ENCODE results near the gene RBBP6. TPM values are rescaled to one million over a fixed set of nuclear protein-coding genes. Genes with fewer than 3 reads are reported as not detected.

The RBBP6 gene, protein sequence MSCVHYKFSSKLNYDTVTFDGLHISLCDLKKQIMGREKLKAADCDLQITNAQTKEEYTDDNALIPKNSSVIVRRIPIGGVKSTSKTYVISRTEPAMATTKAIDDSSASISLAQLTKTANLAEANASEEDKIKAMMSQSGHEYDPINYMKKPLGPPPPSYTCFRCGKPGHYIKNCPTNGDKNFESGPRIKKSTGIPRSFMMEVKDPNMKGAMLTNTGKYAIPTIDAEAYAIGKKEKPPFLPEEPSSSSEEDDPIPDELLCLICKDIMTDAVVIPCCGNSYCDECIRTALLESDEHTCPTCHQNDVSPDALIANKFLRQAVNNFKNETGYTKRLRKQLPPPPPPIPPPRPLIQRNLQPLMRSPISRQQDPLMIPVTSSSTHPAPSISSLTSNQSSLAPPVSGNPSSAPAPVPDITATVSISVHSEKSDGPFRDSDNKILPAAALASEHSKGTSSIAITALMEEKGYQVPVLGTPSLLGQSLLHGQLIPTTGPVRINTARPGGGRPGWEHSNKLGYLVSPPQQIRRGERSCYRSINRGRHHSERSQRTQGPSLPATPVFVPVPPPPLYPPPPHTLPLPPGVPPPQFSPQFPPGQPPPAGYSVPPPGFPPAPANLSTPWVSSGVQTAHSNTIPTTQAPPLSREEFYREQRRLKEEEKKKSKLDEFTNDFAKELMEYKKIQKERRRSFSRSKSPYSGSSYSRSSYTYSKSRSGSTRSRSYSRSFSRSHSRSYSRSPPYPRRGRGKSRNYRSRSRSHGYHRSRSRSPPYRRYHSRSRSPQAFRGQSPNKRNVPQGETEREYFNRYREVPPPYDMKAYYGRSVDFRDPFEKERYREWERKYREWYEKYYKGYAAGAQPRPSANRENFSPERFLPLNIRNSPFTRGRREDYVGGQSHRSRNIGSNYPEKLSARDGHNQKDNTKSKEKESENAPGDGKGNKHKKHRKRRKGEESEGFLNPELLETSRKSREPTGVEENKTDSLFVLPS (N-terminal part only)
- 73.3 and 81.0 TPM in 2 replicates for total RNA-seq (ENCODE audit: low replicate concordance)

DNA sequence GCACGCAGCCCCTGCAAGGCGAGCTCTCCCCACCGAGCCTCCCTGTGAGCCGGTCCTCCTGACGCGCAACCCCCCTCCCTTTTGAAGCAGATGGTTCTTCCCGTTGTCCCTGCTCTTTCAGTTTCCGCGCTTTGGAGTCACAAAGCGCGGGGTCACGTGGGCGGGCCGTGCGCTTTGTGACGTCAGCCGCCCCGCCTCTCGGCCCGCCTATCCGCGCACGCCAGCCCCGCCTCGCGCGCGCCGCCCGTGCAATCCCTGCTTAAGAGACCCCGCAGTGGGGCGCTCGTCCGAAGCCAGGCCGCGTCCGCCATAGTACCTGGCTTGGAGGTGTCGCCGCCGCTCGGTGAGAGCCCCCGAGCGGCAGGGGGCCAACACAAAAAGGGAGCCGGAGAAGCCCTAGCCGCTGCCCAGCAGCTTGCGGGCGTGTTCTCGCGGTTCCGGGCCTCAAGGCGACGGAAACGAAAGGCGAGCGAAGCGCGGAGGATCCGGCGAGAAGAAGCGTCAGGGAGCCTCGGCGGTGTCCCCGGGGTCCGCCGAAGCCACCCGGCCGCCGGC lies at the start of gene RBBP6:
Gene RBBP6 (plus strand): TSS at position 272 of the 555 bp plus-strand sequence. CDS start 1,061 bp downstream, outside the sequence.
- Histone ChIP-seq H3K4me1 (peaks cover 20% of the 10 kb centered on the region), H3K4me3 (peak within 1 kb of the TSS; percentile 90), H3K36me3 (no peaks in the 10 kb centered on the region), H3K79me2 (ENCODE audit: low read depth) (peaks cover 49% of the 10 kb centered on the region), H3K9me3 (ENCODE audit: low read depth) (no peaks in the 10 kb centered on the region), H3K4me2 (peak within 1 kb of the TSS; percentile 87), H3K9ac (peak within 1 kb of the TSS; percentile 97), H4K20me1 (ENCODE audit: low read depth) (peaks cover 43% of the 10 kb centered on the region), H2AFZ (replicated peaks) (peak within 1 kb of the TSS; percentile 93), H3K27ac (peak within 1 kb of the TSS; percentile 99), H3F3A (ENCODE audit: low read depth) (peaks cover 7% of the 10 kb centered on the region), H3K27me3 (no peaks in the 10 kb centered on the region)
- DNase-seq (ENCODE audit: low spot score): peak; percentile 99
- H3K9me3 Mint-ChIP-seq: no peaks in the 10 kb centered on the region
- peak within 1 kb of the TSS; percentile 100 for H3K27ac Mint-ChIP-seq
- peak within 1 kb of the TSS; percentile 100 for H3K4me3 Mint-ChIP-seq
- H3K27me3 Mint-ChIP-seq (ENCODE audit: insufficient read depth, low read depth): peaks cover 6% of the 10 kb centered on the region
- TF ChIP-seq EZH2 (IDR thresholded peaks at IDR 0.05): no peak
- TF ChIP-seq EZH2phosphoT487 (IDR thresholded peaks at IDR 0.05): no peak
- TF ChIP-seq, protein P1, sequence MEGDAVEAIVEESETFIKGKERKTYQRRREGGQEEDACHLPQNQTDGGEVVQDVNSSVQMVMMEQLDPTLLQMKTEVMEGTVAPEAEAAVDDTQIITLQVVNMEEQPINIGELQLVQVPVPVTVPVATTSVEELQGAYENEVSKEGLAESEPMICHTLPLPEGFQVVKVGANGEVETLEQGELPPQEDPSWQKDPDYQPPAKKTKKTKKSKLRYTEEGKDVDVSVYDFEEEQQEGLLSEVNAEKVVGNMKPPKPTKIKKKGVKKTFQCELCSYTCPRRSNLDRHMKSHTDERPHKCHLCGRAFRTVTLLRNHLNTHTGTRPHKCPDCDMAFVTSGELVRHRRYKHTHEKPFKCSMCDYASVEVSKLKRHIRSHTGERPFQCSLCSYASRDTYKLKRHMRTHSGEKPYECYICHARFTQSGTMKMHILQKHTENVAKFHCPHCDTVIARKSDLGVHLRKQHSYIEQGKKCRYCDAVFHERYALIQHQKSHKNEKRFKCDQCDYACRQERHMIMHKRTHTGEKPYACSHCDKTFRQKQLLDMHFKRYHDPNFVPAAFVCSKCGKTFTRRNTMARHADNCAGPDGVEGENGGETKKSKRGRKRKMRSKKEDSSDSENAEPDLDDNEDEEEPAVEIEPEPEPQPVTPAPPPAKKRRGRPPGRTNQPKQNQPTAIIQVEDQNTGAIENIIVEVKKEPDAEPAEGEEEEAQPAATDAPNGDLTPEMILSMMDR (IDR thresholded peaks at IDR 0.05): peak; percentile 48
- H3K36me3 Mint-ChIP-seq: peaks cover 8% of the 10 kb centered on the region
- peaks cover 22% of the 10 kb centered on the region for H3K4me1 Mint-ChIP-seq

DNA sequence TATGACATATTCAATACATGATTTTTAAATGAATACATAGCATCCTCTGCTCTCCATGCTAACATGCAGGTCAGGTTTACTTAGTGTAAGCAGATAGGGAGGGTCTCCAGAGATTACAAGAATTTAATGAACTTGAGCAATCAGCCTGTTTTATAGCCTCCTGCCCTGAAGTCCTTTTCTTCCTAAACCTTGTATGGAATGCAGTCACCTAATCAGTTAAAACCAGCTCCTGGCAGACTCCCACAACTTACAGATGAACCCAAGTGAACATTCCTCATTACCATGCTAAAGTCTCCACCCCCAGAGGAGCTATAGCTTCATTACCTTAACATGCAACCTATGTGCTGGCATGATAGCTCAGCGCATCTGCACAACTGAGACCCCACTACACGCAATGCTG lies 48.5 kb upstream of the RBBP6 start:
- H3K4me1 ChIP-seq: no peaks in the 10 kb centered on the region
- no peak overlapping the region for H3K27ac ChIP-seq
- peaks cover 14% of the 10 kb centered on the region for H3K9me3 Mint-ChIP-seq
- H3K4me3 Mint-ChIP-seq: no peak overlapping the region
- peaks cover 63% of the 10 kb centered on the region for H3K27me3 ChIP-seq
- H3K4me2 ChIP-seq: no peak overlapping the region
- H3K4me1 Mint-ChIP-seq: peaks cover 3% of the 10 kb centered on the region
- H3K79me2 ChIP-seq (ENCODE audit: low read depth): no peaks in the 10 kb centered on the region
- no peak for DNase-seq (ENCODE audit: low spot score)
- H3F3A ChIP-seq (ENCODE audit: low read depth): no peaks in the 10 kb centered on the region
- H3K4me3 ChIP-seq: no peak overlapping the region
- no peaks in the 10 kb centered on the region for H3K9me3 ChIP-seq (ENCODE audit: low read depth)
- H3K27ac Mint-ChIP-seq: no peak overlapping the region
- peaks cover 2% of the 10 kb centered on the region for H3K36me3 Mint-ChIP-seq
- TF ChIP-seq EZH2phosphoT487 (IDR thresholded peaks at IDR 0.05): no peak
- TF ChIP-seq EZH2 (IDR thresholded peaks at IDR 0.05): no peak
- TF ChIP-seq, protein P1 (IDR thresholded peaks at IDR 0.05): no peak
- H2AFZ ChIP-seq (replicated peaks): no peak overlapping the region
- no peaks in the 10 kb centered on the region for H4K20me1 ChIP-seq (ENCODE audit: low read depth)
- peaks cover 4% of the 10 kb centered on the region for H3K27me3 Mint-ChIP-seq (ENCODE audit: insufficient read depth, low read depth)
- H3K36me3 ChIP-seq: no peaks in the 10 kb centered on the region
- no peak overlapping the region for H3K9ac ChIP-seq

DNA sequence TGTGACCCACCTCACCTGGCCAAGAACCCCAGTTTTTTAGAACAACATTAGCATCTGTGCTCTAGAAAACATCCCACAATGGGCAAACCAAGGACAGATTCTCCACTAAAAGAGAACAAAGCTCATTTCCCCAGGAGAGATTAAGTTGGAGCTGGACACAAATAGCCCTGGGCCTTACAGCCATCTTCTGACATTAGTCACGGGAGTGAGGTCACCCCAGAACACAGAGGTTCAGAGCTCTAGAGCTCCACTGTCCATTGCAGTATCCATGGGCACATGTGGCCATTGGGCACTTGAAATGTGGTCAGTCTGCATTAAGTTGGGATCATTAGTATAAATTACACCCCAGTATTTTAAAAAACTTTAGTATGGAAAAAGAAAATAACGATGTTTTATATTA lies 47.6 kb upstream of the RBBP6 start:
- Mint-ChIP-seq H3K36me3 (peaks cover 2% of the 10 kb centered on the region), H3K9me3 (peaks cover 14% of the 10 kb centered on the region), H3K27ac (no peak overlapping the region), H3K4me1 (peaks cover 3% of the 10 kb centered on the region), H3K27me3 (ENCODE audit: insufficient read depth, low read depth) (peaks cover 4% of the 10 kb centered on the region), H3K4me3 (no peak overlapping the region)
- Histone ChIP-seq H3K4me2 (no peak overlapping the region), H3K79me2 (ENCODE audit: low read depth) (no peaks in the 10 kb centered on the region), H3F3A (ENCODE audit: low read depth) (no peaks in the 10 kb centered on the region), H4K20me1 (ENCODE audit: low read depth) (no peaks in the 10 kb centered on the region), H3K9me3 (ENCODE audit: low read depth) (no peaks in the 10 kb centered on the region), H3K27me3 (peaks cover 55% of the 10 kb centered on the region), H3K4me1 (no peaks in the 10 kb centered on the region), H3K27ac (no peak overlapping the region), H3K4me3 (no peak overlapping the region), H3K9ac (no peak overlapping the region), H2AFZ (replicated peaks) (no peak overlapping the region), H3K36me3 (no peaks in the 10 kb centered on the region)
- TF ChIP-seq EZH2phosphoT487 (IDR thresholded peaks at IDR 0.05) (no peak), EZH2 (IDR thresholded peaks at IDR 0.05) (no peak)
- TF ChIP-seq, protein P1 (IDR thresholded peaks at IDR 0.05): no peak
- no peak for DNase-seq (ENCODE audit: low spot score)
